Ascending aorta (tissue), 2 donors: Measurements from ENCODE around the gene CAMK2N1. TPM values are rescaled to one million over a fixed set of nuclear protein-coding genes. Genes with fewer than 3 reads are reported as not detected.

ENCODE experiments used
- DNase-seq, 2 donors: peaks; one replicate each; pipeline ENCODE4 v3.0.0-alpha.2; 2019; ENCODE audit warnings: low spot score in 2 of 2
- H3K27ac ChIP-seq, 2 donors: fragments of 200-600 bp; sonication (generic); one replicate each; pipeline ENCODE4 v1.5.1; 2016 to 2017; ENCODE audit warnings: mild to moderate bottlenecking in 1 of 2
- H3K27me3 ChIP-seq: fragments of 200-600 bp; sonication (generic); one replicate; pipeline ENCODE4 v1.5.1; 2017
- H3K36me3 ChIP-seq, 2 donors: fragments of 200-600 bp; sonication (generic); one replicate each; pipeline ENCODE4 v1.5.1; 2016
- H3K4me1 ChIP-seq, 2 donors: fragments of 200-600 bp; sonication (generic); one replicate each; pipeline ENCODE4 v1.5.1; 2016 to 2017; ENCODE audit warnings: mild to moderate bottlenecking in 1 of 2
- H3K4me3 ChIP-seq, 2 donors: fragments of 200-600 bp; sonication (generic); one replicate each; pipeline ENCODE4 v1.5.1; 2016 to 2017; ENCODE audit warnings: mild to moderate bottlenecking in 1 of 2
- H3K9me3 ChIP-seq, 2 donors: fragments of 200-600 bp; sonication (generic); one replicate each; pipeline ENCODE4 v1.5.1; 2016
- CTCF ChIP-seq, 3 experiments: fragments of 200-600 bp in 2 of 3; fragments of 450-650 bp in 1 of 3; sonication (generic) in 2 of 3; IDR thresholded peaks; one replicate each; pipeline ENCODE4 v1.5.1; 2016 to 2019; ENCODE audit warnings: antibody characterized with exemption in 3 of 3, mild to moderate bottlenecking in 1 of 3, moderate library complexity in 1 of 3
- intact Hi-C: fragments of 100-400 bp; cut with DNase I; formaldehyde crosslinking; loops from one replicate; pipeline ENCODE4 v1.15.1; 2023
- total RNA-seq: library from RNA; depleted of rRNA; stranded (reverse); fragments of >200 nt; gene quantifications from one replicate; pipeline ENCODE4 v1.1.0, GENCODE V29; 2016

Gene CAMK2N1
- total RNA-seq, 1 donor from 2014 or later, result 1.9 TPM

- intact Hi-C loops, result no loop called here
- Histone ChIP-seq H3K27ac (no peak overlapping the region), H3K4me3 (no peak overlapping the region), H3K9me3 (no peaks in the 10 kb centered on the region), H3K4me1 (no peaks in the 10 kb centered on the region), H3K36me3 (no peaks in the 10 kb centered on the region), H3K27me3 (no peaks in the 10 kb centered on the region)
- no peak for DNase-seq
- TF ChIP-seq CTCF (IDR thresholded peaks at IDR 0.05), result no peak
Measured at GRCh38 chr1:20443703-20444586, 42.1 kb downstream of the CAMK2N1 start.

- H3K36me3 ChIP-seq, result no peaks in the 10 kb centered on the region
- H3K9me3 ChIP-seq, result no peaks in the 10 kb centered on the region
- no peak overlapping the region for H3K4me3 ChIP-seq
- no peak for DNase-seq
- H3K4me1 ChIP-seq, result no peaks in the 10 kb centered on the region
- intact Hi-C loops, result no loop called here
- TF ChIP-seq CTCF (IDR thresholded peaks at IDR 0.05), result no peak
- no peaks in the 10 kb centered on the region for H3K27me3 ChIP-seq
- H3K27ac ChIP-seq, result no peak overlapping the region
Measured at GRCh38 chr1:20442920-20443625, 42.9 kb downstream of the CAMK2N1 start.

GRCh38 chr1:20440785-20441200 is 45.2 kb downstream of the CAMK2N1 start:
- intact Hi-C loops, result no loop called here
- no peaks in the 10 kb centered on the region for H3K9me3 ChIP-seq
- H3K36me3 ChIP-seq, result no peaks in the 10 kb centered on the region
- no peak overlapping the region for H3K27ac ChIP-seq
- no peak for DNase-seq
- no peak overlapping the region for H3K4me3 ChIP-seq
- no peak for TF ChIP-seq CTCF (IDR thresholded peaks at IDR 0.05)
- no peaks in the 10 kb centered on the region for H3K27me3 ChIP-seq
- H3K4me1 ChIP-seq, result no peaks in the 10 kb centered on the region

- Histone ChIP-seq H3K4me1 (no peaks in the 10 kb centered on the region), H3K36me3 (no peaks in the 10 kb centered on the region), H3K4me3 (no peak overlapping the region), H3K27me3 (no peaks in the 10 kb centered on the region), H3K9me3 (no peaks in the 10 kb centered on the region), H3K27ac (no peak overlapping the region)
- no peak for TF ChIP-seq CTCF (IDR thresholded peaks at IDR 0.05)
- DNase-seq, result no peak
- intact Hi-C loops, result no loop called here
Measured at GRCh38 chr1:20439282-20439681, 46.7 kb downstream of the CAMK2N1 start.

GRCh38 chr1:20437640-20438039 is 48.4 kb downstream of the CAMK2N1 start:
- no peak for TF ChIP-seq CTCF (IDR thresholded peaks at IDR 0.05)
- no peak for DNase-seq
- no peaks in the 10 kb centered on the region for H3K27me3 ChIP-seq

More at GRCh38 chr1:20437640-20438039, 48.4 kb downstream of the CAMK2N1 start:
- no peaks in the 10 kb centered on the region for H3K4me1 ChIP-seq
- no peaks in the 10 kb centered on the region for H3K9me3 ChIP-seq
- intact Hi-C loops, result no loop called here
- no peak overlapping the region for H3K4me3 ChIP-seq
- H3K27ac ChIP-seq, result no peak overlapping the region
- no peaks in the 10 kb centered on the region for H3K36me3 ChIP-seq
